Measurements from ENCODE around the gene CEP295NL. TPM values are rescaled to one million over a fixed set of nuclear protein-coding genes. Genes with fewer than 3 reads are reported as not detected.
A peak's percentile ranks its signal among the peaks of the same experiment; 100 is the strongest.

Gene CEP295NL
- polyA plus RNA-seq, 1 donor = 0.79 TPM

GRCh38 chr17:78862073-78863023, 40.7 kb downstream of the CEP295NL start:
- no peak for DNase-seq

GRCh38 chr17:78861229-78861628, 41.8 kb downstream of the CEP295NL start:
- no peak for DNase-seq

- DNase-seq = no peak
Measured at GRCh38 chr17:78859051-78859450, 44.0 kb downstream of the CEP295NL start.

- DNase-seq = no peak
Measured at GRCh38 chr17:78857266-78857665, 45.7 kb downstream of the CEP295NL start.

GRCh38 chr17:78855561-78856165, 47.3 kb downstream of the CEP295NL start:
- DNase-seq = no peak

- DNase-seq = no peak
Measured at GRCh38 chr17:78854508-78854907, 48.5 kb downstream of the CEP295NL start.

GRCh38 chr17:78853926-78854394, 49.0 kb downstream of the CEP295NL start:
- DNase-seq = no peak

- DNase-seq = no peak
Measured at GRCh38 chr17:78852709-78853121, 50.3 kb downstream of the CEP295NL start.

- no peak for DNase-seq
Measured at GRCh38 chr17:78849026-78849425, 54.0 kb downstream of the CEP295NL start.

- DNase-seq = no peak
Measured at GRCh38 chr17:78847052-78847451, 55.9 kb downstream of the CEP295NL start.

GRCh38 chr17:78844301-78845005, 58.5 kb downstream of the CEP295NL start:
- DNase-seq = no peak

GRCh38 chr17:78842881-78843565, 60.0 kb downstream of the CEP295NL start:
- no peak for DNase-seq

GRCh38 chr17:78840780-78841611, 62.0 kb downstream of the CEP295NL start, which contains the start of gene USP36:
USP36 (minus strand) TSS chr17:78840814; CDS start chr17:78836363, 4,451 bp downstream.
- peak; percentile 99 for DNase-seq

Other genes with a start within 250 kb of the CEP295NL start
- 22.1 TPM for gene CYTH1, start 120.9 kb downstream of the CEP295NL start, polyA plus RNA-seq (ENCODE audit: insufficient read length)
- 30.5 TPM for gene USP36, start 62.4 kb downstream of the CEP295NL start, polyA plus RNA-seq (ENCODE audit: insufficient read length)
- gene TIMP2, start 22.2 kb upstream of the CEP295NL start, polyA plus RNA-seq (ENCODE audit: insufficient read length) = 185 TPM
- 67.9 TPM for gene LGALS3BP, start 76.7 kb upstream of the CEP295NL start, polyA plus RNA-seq (ENCODE audit: insufficient read length)
- gene CANT1, start 106.6 kb upstream of the CEP295NL start, polyA plus RNA-seq (ENCODE audit: insufficient read length) = 35.9 TPM
- gene C1QTNF1, start 121.0 kb upstream of the CEP295NL start, polyA plus RNA-seq (ENCODE audit: insufficient read length) = 4.2 TPM
- 21.9 TPM for gene ENGASE, start 171.6 kb upstream of the CEP295NL start, polyA plus RNA-seq (ENCODE audit: insufficient read length)

Data from hindlimb muscle (tissue), 1 donor.